Measurements from ENCODE around the gene KIF11.

- no peak for TF ChIP-seq SCMH1 (CRISPR knock-in tag; IDR thresholded peaks at IDR 0.05; ENCODE audit: borderline replicate concordance)
- no peak for TF ChIP-seq CTCF (CRISPR knock-in tag; IDR thresholded peaks at IDR 0.05)
- TF ChIP-seq EHMT2 (IDR thresholded peaks at IDR 0.05; ENCODE audit: borderline replicate concordance, low read depth, low read length) = no peak
- TF ChIP-seq KLF13 (CRISPR knock-in tag; IDR thresholded peaks at IDR 0.05) = no peak
- TF ChIP-seq USF2 (IDR thresholded peaks at IDR 0.05; ENCODE audit: low read depth, low read length) = no peak
- no peak for TF ChIP-seq USF2 (CRISPR knock-in tag; IDR thresholded peaks at IDR 0.05; ENCODE audit: borderline replicate concordance)
- TF ChIP-seq TOE1 (CRISPR knock-in tag; IDR thresholded peaks at IDR 0.05) = no peak
These were observed 64.1 kb downstream of the KIF11 start for GRCh38 chr10:92657024-92657423.

Measured in HepG2 (cell line).